ENCODE measurements around the gene CDX1.

CDX1 gene

GRCh38 chr5:150219142-150219541, 52.6 kb downstream of the CDX1 start:
- POLR2A ChIA-PET, result no interaction called here
- CTCF ChIA-PET, result interaction anchor here (0.6 to 1.5 kb wide), 6 partner anchors 9 to 100 kb away, joined by 3 to 4 read pairs (median 3); no protein-coding TSS in a partner anchor
- DNase-seq (ENCODE audit: extremely low spot score), result peak; percentile 30
- no peak for TF ChIP-seq PKNOX1 (IDR thresholded peaks at IDR 0.05)
- no peak for TF ChIP-seq TARDBP (IDR thresholded peaks at IDR 0.05)
- TF ChIP-seq LEF1 (IDR thresholded peaks at IDR 0.05; ENCODE audit: borderline replicate concordance), result no peak
- no peak for TF ChIP-seq BHLHE40 (IDR thresholded peaks at IDR 0.05; ENCODE audit: borderline replicate concordance)
- TF ChIP-seq CTBP1 (IDR thresholded peaks at IDR 0.05; ENCODE audit: borderline replicate concordance), result no peak
- no peak for TF ChIP-seq ZNF384 (IDR thresholded peaks at IDR 0.05)
- TF ChIP-seq ARNT (IDR thresholded peaks at IDR 0.05), result no peak
- TF ChIP-seq SUZ12 (IDR thresholded peaks at IDR 0.05), result no peak
- no peak for TF ChIP-seq FOXM1 (IDR thresholded peaks at IDR 0.05; ENCODE audit: borderline replicate concordance)

GRCh38 chr5:150219861-150220260, 53.3 kb downstream of the CDX1 start:
- POLR2A ChIA-PET, result interaction anchor here (1.0 kb wide), 1 partner anchor 10 kb away, joined by 3 read pairs; no protein-coding TSS in a partner anchor
- no peak for TF ChIP-seq FOXK2 (IDR thresholded peaks at IDR 0.05)
- TF ChIP-seq SP1 (IDR thresholded peaks at IDR 0.05), result no peak
- no peak for TF ChIP-seq ELF4 (IDR thresholded peaks at IDR 0.05)
- no peak for TF ChIP-seq L3MBTL2 (conservative IDR thresholded peaks at IDR 0.05)
- no peak for TF ChIP-seq TARDBP (IDR thresholded peaks at IDR 0.05)
- TF ChIP-seq FOXM1 (IDR thresholded peaks at IDR 0.05; ENCODE audit: borderline replicate concordance), result no peak
- TF ChIP-seq LEF1 (IDR thresholded peaks at IDR 0.05; ENCODE audit: borderline replicate concordance), result no peak
- TF ChIP-seq ARNT (IDR thresholded peaks at IDR 0.05), result no peak
- no peak for TF ChIP-seq CTBP1 (IDR thresholded peaks at IDR 0.05; ENCODE audit: borderline replicate concordance)
- no peak for TF ChIP-seq FOXA1 (IDR thresholded peaks at IDR 0.05)
- TF ChIP-seq SUZ12 (IDR thresholded peaks at IDR 0.05), result no peak
- no peak for TF ChIP-seq NFRKB (IDR thresholded peaks at IDR 0.05)
- TF ChIP-seq HDGF (IDR thresholded peaks at IDR 0.05; ENCODE audit: borderline replicate concordance), result no peak
- TF ChIP-seq ZNF384 (IDR thresholded peaks at IDR 0.05), result no peak
- no peak for TF ChIP-seq PKNOX1 (IDR thresholded peaks at IDR 0.05)
- CTCF ChIA-PET, result interaction anchor here (0.9 to 1.5 kb wide), 2 partner anchors 13 to 18 kb away, joined by 3 read pairs; no protein-coding TSS in a partner anchor
- DNase-seq (ENCODE audit: extremely low spot score), result no peak

GRCh38 chr5:150221471-150221870, 54.9 kb downstream of the CDX1 start:
- ChIA-PET CTCF (interaction anchor here (0.6 to 0.7 kb wide), 2 partner anchors 13 to 177 kb away, joined by 3 read pairs; no protein-coding TSS in a partner anchor), POLR2A (no interaction called here)
- no peak for DNase-seq (ENCODE audit: extremely low spot score)
- TF ChIP-seq CTBP1 (IDR thresholded peaks at IDR 0.05; ENCODE audit: borderline replicate concordance), result no peak
- no peak for TF ChIP-seq PKNOX1 (IDR thresholded peaks at IDR 0.05)
- no peak for TF ChIP-seq SP1 (IDR thresholded peaks at IDR 0.05)
- TF ChIP-seq BHLHE40 (IDR thresholded peaks at IDR 0.05; ENCODE audit: borderline replicate concordance), result no peak

- no peak for DNase-seq (ENCODE audit: extremely low spot score)
- POLR2A ChIA-PET, result no interaction called here
- no peak for TF ChIP-seq FOXM1 (IDR thresholded peaks at IDR 0.05; ENCODE audit: borderline replicate concordance)
- no peak for TF ChIP-seq ARNT (IDR thresholded peaks at IDR 0.05)
- no peak for TF ChIP-seq ZNF384 (IDR thresholded peaks at IDR 0.05)
- TF ChIP-seq CTBP1 (IDR thresholded peaks at IDR 0.05; ENCODE audit: borderline replicate concordance), result no peak
- no peak for TF ChIP-seq FOXA1 (IDR thresholded peaks at IDR 0.05)
- no peak for TF ChIP-seq SP1 (IDR thresholded peaks at IDR 0.05)
- TF ChIP-seq ELF4 (IDR thresholded peaks at IDR 0.05), result no peak
- TF ChIP-seq HDGF (IDR thresholded peaks at IDR 0.05; ENCODE audit: borderline replicate concordance), result no peak
- CTCF ChIA-PET, result no interaction called here
These were observed 56.3 kb downstream of the CDX1 start for GRCh38 chr5:150222906-150223305.

GRCh38 chr5:150223474-150223873, 56.9 kb downstream of the CDX1 start:
- ChIA-PET POLR2A (no interaction called here), CTCF (interaction anchor here (1.2 kb wide), 1 partner anchor 9 kb away, joined by 4 read pairs; no protein-coding TSS in a partner anchor)
- DNase-seq (ENCODE audit: extremely low spot score), result no peak
- TF ChIP-seq HDGF (IDR thresholded peaks at IDR 0.05; ENCODE audit: borderline replicate concordance), result no peak
- TF ChIP-seq SP1 (IDR thresholded peaks at IDR 0.05), result no peak
- no peak for TF ChIP-seq PKNOX1 (IDR thresholded peaks at IDR 0.05)

- DNase-seq (ENCODE audit: extremely low spot score), result no peak
- ChIA-PET CTCF (interaction anchor here (1.2 kb wide), 1 partner anchor 10 kb away, joined by 4 read pairs; no protein-coding TSS in a partner anchor), POLR2A (no interaction called here)
- no peak for TF ChIP-seq ZNF384 (IDR thresholded peaks at IDR 0.05)
- TF ChIP-seq ARNT (IDR thresholded peaks at IDR 0.05), result no peak
- no peak for TF ChIP-seq ELF4 (IDR thresholded peaks at IDR 0.05)
- TF ChIP-seq SUZ12 (IDR thresholded peaks at IDR 0.05), result no peak
- TF ChIP-seq FOXM1 (IDR thresholded peaks at IDR 0.05; ENCODE audit: borderline replicate concordance), result no peak
- TF ChIP-seq PKNOX1 (IDR thresholded peaks at IDR 0.05), result no peak
These were observed 58.0 kb downstream of the CDX1 start for GRCh38 chr5:150224483-150225027.
